GM19438 (cell line): Measurements from ENCODE around the gene AUTS2.

Source experiments
- ATAC-seq: cut with Tn5 transposase; IDR thresholded peaks from one replicate; pipeline ENCODE4 v1.9.1; 2021; ENCODE audit warnings: low read depth; ENCODE audit not compliant: unreplicated experiment

The AUTS2 gene

GRCh38 chr7:70759674-70760073 lies 1161.4 kb downstream of the AUTS2 start:
- ATAC-seq = no peak

DNA sequence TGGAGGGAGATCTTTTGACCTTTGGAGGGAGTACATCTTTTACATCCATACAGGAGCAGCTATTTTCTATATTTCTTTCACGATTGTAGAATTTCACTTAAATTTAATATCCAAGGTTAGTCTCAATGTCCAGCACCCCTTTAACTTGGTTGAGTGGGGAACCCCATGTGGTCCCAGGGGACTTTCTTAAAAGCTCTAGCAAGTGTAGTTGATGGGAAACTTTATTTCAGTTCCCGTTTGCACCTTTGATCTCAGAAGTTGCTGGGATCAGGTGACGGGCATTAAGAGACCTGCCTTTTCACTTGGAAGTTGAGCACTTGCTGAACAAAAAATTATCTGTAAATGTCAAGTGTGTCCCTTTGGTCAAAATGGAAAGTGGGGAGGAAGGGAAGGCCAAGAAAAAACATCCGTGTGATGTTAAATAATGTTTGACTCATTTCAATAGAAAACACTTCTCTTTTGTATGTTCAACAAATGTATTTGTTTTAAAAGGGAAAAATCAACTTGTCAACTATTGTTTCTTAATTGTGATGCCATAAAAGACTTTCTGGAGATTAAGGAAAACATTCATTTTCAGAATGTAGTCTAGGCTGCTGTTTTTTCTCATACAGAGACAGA lies 1163.5 kb downstream of the AUTS2 start:
- ATAC-seq = no peak

DNA sequence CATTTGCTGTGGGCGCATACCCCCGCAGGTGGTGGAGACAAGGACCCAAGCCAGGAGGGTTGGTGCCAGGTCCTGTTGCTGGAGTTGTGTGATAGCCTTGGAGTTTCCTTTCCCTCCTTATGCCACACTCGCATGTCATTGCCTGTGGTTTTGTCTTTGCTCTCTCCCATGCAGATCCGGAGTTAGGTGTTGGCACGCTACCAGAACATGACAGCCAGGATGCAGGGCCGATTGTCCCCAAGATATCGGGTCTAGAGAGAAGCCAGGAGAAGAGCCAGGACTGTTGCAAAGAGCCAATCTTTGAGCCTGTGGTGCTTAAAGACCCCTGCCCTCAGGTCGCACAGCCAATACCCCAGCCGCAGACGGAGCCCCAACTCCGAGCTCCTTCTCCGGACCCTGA lies 1164.4 kb downstream of the AUTS2 start:
- no peak for ATAC-seq

- peak; percentile 88 for ATAC-seq
Measured at GRCh38 chr7:70763961-70764691, 1165.9 kb downstream of the AUTS2 start.

GRCh38 chr7:70764701-70765208 lies 1166.5 kb downstream of the AUTS2 start:
- no peak for ATAC-seq

GRCh38 chr7:70765651-70766050 lies 1167.4 kb downstream of the AUTS2 start:
- no peak for ATAC-seq

GRCh38 chr7:70766109-70766508 lies 1167.8 kb downstream of the AUTS2 start:
- ATAC-seq = no peak

DNA sequence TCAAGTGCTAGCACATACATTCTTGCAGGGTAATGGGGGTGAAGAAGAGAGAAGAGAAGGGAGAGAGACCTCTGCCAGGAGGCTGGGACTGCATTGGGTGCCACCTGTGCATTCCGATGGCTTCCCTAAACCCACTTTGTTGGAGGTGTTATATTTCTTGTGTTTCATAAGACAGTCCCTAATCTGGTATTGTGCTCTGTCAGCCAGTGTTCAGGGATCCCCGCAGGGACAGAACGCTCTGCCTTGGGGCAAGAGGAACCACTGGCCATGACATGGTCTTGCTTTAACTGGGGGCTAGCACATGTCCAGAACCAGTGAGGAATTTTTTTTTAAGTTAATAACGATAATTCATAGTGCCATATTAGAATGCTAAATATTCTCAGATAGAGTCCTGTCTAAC lies 1168.4 kb downstream of the AUTS2 start:
- ATAC-seq = no peak

DNA sequence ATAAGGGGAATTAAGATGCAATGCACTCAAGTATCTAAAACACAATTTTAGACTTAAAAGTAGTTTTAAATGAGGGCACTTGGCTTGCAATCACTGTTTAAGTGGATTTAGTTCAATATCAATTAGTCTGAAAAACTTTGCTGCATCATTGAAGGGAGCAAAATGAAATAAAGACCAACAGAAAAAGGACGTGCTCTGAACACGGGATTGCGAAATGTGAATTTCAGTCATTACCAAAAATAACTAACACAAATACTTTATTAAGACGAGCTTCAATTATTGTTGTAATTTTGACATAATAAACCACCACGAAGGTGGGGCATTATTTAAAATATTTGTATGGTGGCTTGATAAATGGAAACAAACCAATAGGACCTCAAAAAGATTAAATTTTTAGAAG lies 1171.9 kb downstream of the AUTS2 start:
- no peak for ATAC-seq

DNA sequence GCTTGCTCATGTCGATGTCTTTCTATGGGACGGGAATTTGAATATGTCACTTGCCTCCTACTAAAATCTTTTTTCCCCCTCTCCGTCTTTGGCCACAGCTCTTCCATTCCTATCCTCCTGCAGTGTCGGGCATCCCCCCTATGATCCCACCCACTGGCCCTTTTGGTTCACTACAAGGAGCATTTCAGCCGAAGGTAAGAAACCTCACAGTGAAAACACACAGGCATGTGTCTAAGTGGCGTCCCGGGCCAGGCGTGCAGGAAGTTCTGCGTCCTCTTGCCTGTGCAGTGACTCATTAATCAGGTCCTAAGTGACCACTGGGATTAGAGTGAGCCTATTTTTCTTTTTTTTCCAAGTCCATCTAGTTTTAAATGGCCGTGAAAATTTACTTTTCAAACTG lies 1173.2 kb downstream of the AUTS2 start:
- no peak for ATAC-seq

DNA sequence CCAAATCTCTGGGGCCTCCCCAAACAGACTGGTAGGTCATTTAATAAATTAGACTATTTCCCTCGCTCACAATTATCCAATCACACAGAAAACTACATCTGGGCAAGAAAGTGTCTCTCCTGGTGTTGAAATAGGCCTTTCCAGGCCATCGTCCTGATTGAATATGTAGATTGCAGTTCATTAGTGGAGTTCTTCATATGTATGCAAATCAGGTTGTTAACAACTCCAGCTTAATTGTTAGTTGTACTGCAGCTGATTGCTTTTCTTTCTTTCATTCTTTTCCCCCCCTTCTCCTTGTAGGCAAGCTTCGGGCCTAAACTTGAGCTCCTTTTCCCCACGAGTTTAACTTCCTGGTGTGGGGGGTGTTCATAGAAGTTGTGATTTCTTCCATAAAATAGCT lies 1174.6 kb downstream of the AUTS2 start:
- no peak for ATAC-seq

GRCh38 chr7:70773406-70773805 lies 1175.1 kb downstream of the AUTS2 start:
- no peak for ATAC-seq

GRCh38 chr7:70774950-70775527 lies 1176.8 kb downstream of the AUTS2 start:
- no peak for ATAC-seq

- ATAC-seq = peak; percentile 53
Measured at GRCh38 chr7:70775570-70776156, 1177.4 kb downstream of the AUTS2 start.

- ATAC-seq = no peak
Measured at GRCh38 chr7:70776627-70777101, 1178.4 kb downstream of the AUTS2 start.

- ATAC-seq = no peak
Measured at GRCh38 chr7:70777251-70777650, 1179.0 kb downstream of the AUTS2 start.

GRCh38 chr7:70778585-70778984 lies 1180.3 kb downstream of the AUTS2 start:
- no peak for ATAC-seq

DNA sequence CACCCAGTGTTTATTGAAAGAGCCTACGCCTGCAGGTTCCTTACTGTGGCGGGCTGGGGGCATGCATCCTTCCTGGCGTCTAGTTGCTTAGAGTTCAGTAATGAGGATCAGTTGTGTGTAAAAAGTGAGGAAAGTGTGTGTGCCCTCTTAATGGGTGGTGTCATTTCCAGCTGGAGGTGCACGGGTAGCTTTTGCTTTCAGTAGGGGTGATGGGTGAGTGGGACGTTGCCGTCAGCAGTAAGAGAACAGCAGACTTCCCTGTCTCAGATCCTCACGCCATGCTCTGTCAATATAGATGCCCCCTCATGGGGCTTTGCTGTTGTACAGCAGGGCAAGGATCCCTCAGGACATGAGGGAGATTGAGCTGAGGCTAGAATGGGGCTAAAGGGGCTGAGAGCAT lies 1181.0 kb downstream of the AUTS2 start:
- no peak for ATAC-seq

DNA sequence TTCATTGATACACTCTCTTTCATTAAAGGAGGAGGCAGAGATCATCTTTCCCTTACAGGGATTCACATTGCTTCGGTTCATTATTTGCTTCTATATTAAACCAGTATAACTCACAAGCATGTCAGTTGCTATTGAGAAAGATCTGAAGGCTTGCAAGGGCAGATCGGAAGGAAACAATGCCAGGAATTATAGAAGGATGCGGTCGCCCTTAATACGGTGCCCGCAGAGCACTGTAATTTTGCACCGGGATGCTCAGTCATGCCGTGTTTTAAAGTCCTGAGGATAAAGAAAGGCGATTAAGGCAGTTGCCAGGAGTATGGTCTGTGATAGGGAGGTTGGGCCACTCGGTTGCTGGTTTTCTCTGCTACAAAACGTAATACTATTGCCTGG lies 1183.6 kb downstream of the AUTS2 start:
- no peak for ATAC-seq

DNA sequence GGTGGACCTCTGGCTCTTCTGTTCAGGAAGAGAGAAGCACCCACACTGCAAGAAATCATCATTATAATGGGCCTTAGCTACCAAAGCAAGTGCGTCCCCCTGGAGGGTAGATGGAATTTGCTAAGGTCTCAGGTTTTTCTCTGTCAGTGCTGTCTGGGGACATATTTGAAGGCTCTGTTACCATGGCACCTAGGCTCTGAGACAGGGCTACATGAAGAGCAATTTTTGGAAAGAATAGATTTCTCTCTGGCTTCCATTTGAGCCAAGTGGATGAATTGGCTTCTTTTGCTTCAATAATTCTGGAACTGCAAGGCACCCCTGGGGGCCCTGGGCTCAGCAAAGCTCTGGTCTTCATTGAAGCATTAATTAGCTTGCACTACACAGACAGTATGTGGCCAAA lies 1184.5 kb downstream of the AUTS2 start:
- no peak for ATAC-seq

DNA sequence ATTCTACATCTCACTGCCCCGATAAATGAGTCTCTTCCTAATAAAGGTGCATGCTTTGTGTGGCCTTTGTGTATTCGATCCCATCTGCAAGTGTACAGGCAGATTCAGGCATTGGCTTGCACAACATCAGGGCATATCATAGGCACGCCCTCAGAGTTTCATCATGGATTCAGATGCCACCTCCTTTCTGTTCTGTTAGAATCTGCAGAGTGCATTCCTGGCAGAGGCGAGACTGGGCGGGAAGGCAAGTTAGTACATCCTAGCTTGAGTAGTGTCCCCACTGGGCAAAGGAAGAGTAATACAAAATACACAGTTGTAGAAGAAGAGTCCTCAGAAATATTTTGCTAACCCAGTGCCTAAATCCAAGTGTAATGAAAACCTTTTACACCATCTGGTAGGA lies 1187.2 kb downstream of the AUTS2 start:
- no peak for ATAC-seq
